ENCODE results near the gene UBE2Q2.
"Not testable (repeated sequence)": the region's sequence is repeated elsewhere in the genome, so short reads cannot be mapped to it uniquely, and the experiment has no call there.

The UBE2Q2 gene

DNA sequence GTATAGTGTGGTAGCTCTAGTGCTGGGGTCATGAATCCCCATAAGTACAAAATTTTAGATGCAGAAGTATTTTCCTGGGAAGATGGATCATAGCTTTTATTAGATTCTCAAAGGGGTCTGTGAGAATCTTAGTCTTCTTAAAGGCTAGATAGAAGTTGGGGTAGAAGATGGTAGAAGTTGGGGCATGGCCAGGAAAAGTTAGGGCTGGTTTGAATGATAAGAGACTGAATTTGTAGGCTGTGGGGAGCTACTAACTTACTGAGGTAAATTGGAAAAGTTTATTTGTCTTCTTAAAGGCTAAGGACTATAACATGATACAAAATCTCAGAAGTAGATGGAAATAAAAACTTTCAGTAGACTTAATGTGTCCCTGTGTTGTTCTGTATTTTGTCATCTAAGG is 1.6 kb upstream of the UBE2Q2 start:
- intact Hi-C loops (cut with DNase I; ENCODE audit: low total_unique reads): no loop called here
- no peak overlapping the region for H3K4me3 ChIP-seq
- no peak for DNase-seq
- H3K27ac ChIP-seq: no peak overlapping the region
- TF ChIP-seq, protein P1, sequence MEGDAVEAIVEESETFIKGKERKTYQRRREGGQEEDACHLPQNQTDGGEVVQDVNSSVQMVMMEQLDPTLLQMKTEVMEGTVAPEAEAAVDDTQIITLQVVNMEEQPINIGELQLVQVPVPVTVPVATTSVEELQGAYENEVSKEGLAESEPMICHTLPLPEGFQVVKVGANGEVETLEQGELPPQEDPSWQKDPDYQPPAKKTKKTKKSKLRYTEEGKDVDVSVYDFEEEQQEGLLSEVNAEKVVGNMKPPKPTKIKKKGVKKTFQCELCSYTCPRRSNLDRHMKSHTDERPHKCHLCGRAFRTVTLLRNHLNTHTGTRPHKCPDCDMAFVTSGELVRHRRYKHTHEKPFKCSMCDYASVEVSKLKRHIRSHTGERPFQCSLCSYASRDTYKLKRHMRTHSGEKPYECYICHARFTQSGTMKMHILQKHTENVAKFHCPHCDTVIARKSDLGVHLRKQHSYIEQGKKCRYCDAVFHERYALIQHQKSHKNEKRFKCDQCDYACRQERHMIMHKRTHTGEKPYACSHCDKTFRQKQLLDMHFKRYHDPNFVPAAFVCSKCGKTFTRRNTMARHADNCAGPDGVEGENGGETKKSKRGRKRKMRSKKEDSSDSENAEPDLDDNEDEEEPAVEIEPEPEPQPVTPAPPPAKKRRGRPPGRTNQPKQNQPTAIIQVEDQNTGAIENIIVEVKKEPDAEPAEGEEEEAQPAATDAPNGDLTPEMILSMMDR (IDR thresholded peaks at IDR 0.05): no peak
- no peaks in the 10 kb centered on the region for H3K36me3 ChIP-seq
- H3K9me3 ChIP-seq: no peaks in the 10 kb centered on the region
- no peaks in the 10 kb centered on the region for H3K27me3 ChIP-seq
- peaks cover 0 to 39% (median 22%) of the 10 kb centered on the region in 4 donors for H3K4me1 ChIP-seq

DNA sequence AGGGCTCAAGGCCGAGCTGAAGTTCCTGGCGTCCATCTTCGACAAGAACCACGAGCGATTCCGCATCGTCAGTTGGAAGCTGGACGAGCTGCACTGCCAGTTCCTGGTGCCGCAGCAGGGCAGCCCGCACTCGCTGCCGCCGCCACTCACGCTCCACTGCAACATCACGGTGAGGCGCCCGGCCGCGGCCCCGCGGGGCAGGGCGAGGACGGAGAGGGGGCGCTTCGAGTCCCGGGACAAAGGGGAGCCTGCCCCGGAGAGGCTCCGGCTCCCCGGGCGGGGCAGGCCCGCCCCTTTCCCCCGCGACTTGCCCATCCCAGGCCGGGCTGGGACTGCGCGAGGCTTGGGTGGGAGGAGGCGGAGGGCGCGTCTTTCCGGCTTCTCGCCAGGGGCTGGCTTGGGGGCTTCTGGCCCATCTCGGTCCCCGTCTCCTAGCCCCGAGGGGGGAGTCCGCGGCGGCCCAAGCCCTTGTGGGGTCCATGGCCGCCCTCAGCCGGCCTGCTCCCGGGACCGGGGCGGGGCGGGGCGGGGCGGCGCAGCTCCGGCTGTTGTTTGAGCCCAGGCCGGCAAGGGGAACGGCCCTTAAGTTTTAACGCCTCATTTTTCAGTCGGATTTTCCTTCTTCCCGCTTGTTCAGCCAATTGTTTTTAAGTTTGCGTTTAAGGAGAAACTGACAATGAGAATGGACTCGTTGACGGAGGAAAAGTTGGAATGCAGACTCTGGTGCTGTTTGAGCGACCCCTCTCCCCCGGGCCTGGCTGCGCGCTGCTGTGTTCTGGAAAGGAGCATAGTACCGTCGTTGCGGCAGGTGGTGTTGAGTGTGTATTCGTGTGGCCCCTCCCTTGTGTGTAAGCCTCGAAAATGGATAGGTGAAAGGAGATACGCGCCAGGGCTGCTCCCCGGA is 683 bp downstream of the UBE2Q2 start:
- H3K27ac ChIP-seq: peak overlapping the region; percentile 93 to 94
- no peaks in the 10 kb centered on the region for H3K27me3 ChIP-seq
- peaks cover 0 to 50% (median 28%) of the 10 kb centered on the region in 4 donors for H3K4me1 ChIP-seq
- no peaks in the 10 kb centered on the region for H3K9me3 ChIP-seq
- intact Hi-C loops (cut with DNase I; ENCODE audit: low total_unique reads): no loop called here
- DNase-seq: peak; percentile 51 to 82
- TF ChIP-seq, protein P1 (IDR thresholded peaks at IDR 0.05): no peak
- H3K4me3 ChIP-seq: peak overlapping the region; percentile 78 to 87
- H3K36me3 ChIP-seq: no peaks in the 10 kb centered on the region

DNA sequence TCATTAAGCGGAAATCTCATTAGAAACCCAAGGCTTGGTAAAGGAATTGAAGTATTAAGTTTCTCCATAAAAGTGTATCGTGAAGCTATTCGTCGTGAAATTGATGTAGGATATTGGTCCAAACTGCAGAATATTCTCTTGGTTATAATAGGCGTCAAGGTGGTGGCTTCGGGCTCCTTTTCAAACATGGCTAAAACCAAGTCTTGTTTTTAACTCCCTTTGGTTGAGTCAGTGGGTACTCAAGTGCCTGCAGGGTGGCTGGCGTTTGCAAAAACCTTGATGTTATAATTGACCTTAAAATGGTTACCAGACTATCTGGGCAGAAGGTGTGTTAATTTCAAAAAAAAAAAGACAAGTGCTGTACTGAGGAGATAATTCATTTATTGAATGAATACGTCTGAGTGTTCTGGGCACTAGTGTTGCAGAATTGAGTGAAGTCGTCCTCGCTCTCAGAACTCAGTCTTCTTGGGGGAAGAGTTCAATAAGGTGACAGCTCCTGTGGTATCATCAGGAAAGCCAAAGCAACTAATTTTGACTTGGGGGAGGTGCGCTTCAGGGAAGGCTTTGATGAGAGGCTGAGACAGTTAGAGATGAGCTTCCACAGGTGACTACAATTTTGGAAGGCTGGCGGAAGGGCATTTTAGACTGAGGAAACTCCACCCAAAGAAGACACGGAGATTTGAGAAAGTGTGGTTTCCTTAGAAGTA is 1.5 kb downstream of the UBE2Q2 start:
- intact Hi-C loops (cut with DNase I; ENCODE audit: low total_unique reads): no loop called here
- Histone ChIP-seq H3K9me3 (no peaks in the 10 kb centered on the region), H3K4me3 (peak overlapping the region; percentile 78 to 87), H3K4me1 (peaks cover 0 to 53% (median 28%) of the 10 kb centered on the region in 4 donors), H3K27me3 (no peaks in the 10 kb centered on the region), H3K27ac (peak overlapping the region; percentile 93 to 94), H3K36me3 (no peaks in the 10 kb centered on the region)
- no peak for DNase-seq
- TF ChIP-seq, protein P1 (IDR thresholded peaks at IDR 0.05): no peak

DNA sequence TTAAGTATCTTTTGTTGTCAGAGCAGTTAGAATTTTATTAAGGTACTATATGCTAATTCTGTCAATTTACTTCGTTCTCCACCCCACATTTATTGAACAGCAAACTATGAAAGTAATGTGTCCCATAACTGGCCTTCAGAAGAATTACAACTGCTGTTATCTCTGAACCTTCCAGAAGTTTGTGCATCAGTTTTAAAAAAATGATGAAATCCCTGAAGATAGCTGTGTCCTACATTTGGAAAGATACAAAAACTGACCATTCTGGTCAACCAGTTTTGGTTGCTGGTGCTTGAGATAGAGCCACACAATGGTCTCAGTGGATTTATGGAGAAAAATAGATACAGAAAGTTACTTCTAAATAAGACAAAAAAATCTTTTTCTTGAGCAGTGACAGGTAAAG is 5.9 kb downstream of the UBE2Q2 start:
- Histone ChIP-seq H3K27ac (no peak overlapping the region), H3K4me3 (no peak overlapping the region), H3K9me3 (no peaks in the 10 kb centered on the region), H3K36me3 (no peaks in the 10 kb centered on the region), H3K27me3 (no peaks in the 10 kb centered on the region), H3K4me1 (peaks cover 0 to 45% (median 24%) of the 10 kb centered on the region in 4 donors)
- intact Hi-C loops (cut with DNase I; ENCODE audit: low total_unique reads): no loop called here
- TF ChIP-seq, protein P1 (IDR thresholded peaks at IDR 0.05): no peak
- no peak for DNase-seq

DNA sequence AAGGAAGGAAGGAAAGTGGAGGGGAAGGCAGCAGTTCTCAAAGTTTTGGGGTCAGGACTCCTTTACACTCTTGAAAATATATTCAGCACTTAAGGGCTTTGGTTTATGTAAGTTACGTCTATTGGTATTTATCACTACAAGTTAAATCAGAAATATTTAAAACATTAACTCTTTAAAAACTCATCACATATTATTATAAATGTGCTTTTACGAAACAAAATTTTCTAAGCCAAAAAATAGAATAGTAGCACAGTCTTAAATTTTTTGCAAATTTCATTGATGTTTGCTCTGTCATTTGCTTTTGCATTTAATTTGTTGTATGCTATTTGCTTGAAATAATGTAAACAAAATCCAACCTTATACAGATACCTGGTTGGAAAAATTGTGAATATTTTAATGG is 7.5 kb downstream of the UBE2Q2 start:
- Histone ChIP-seq H3K36me3 (peaks cover 0 to 11% (median 7%) of the 10 kb centered on the region in 3 donors), H3K27ac (no peak overlapping the region), H3K4me1 (peaks cover 0 to 31% (median 12%) of the 10 kb centered on the region in 4 donors), H3K9me3 (no peaks in the 10 kb centered on the region), H3K4me3 (no peak overlapping the region), H3K27me3 (no peaks in the 10 kb centered on the region)
- no peak for DNase-seq
- TF ChIP-seq, protein P1 (IDR thresholded peaks at IDR 0.05): no peak
- intact Hi-C loops (cut with DNase I; ENCODE audit: low total_unique reads): no loop called here

DNA sequence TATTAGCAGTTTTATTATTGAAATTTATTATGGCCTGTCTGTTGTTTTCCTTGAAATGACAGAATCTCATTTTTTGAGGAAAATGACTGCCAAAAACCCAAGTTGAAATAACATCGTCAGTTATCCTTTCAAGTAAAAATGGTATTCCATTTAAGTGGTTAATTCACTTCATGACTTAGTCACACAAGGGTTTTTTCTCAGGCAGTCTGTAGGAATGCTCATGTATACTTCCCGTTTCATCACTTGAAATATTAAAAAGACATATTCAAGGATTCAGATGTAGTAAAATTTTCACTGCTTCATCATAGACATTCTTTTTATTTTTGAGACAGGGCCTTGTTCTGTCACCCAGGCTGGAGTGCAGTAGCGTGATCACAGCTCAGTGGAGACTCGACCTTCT is 8.3 kb downstream of the UBE2Q2 start:
- intact Hi-C loops (cut with DNase I; ENCODE audit: low total_unique reads): not testable (repeated sequence)
- Histone ChIP-seq H3K36me3 (peaks cover 0 to 16% (median 10%) of the 10 kb centered on the region in 3 donors), H3K4me1 (peaks cover 0 to 23% (median 7%) of the 10 kb centered on the region in 4 donors)

More for the DNA sequence above, 8.3 kb downstream of the UBE2Q2 start:
- not testable (repeated sequence) for DNase-seq, H3K27ac ChIP-seq, H3K27me3 ChIP-seq, H3K9me3 ChIP-seq, H3K4me3 ChIP-seq

All from tibial artery (tissue), 4 donors.